K562 (cell line): ENCODE results near the gene CTSO. TPM values are rescaled to one million over a fixed set of nuclear protein-coding genes. Genes with fewer than 3 reads are reported as not detected.

Source experiments
- ATAC-seq: fragments of 200-7000 bp; cut with Tn5 transposase; 3 replicates; pipeline ENCODE4 v1.9.1; 2020; ENCODE audit warnings: moderate library complexity
- BruUV-seq: library from RNA; stranded (reverse); fragments of 400-500 nt; replicated peaks from 2 replicates; lab custom pipeline; 2021; lab: Mats Ljungman, UMichigan
- CTCF ChIA-PET: fragments of 300-600 bp; formaldehyde crosslinking; extraction: SDS; loops from one replicate; lab custom pipeline; 2021; ENCODE audit warnings: low intra/inter-chr PET ratio; lab: Yijun Ruan, JAX
- POLR2A ChIA-PET: fragments of 300-600, 350-650 bp; sonication (Branson Sonifier 250); formaldehyde crosslinking; extraction: SDS; loops from one replicate; lab custom pipeline; 2021; ENCODE audit warnings: antibody characterized with exemption, inconsistent platforms; lab: Yijun Ruan, JAX
- DNase-seq, 4 experiments: peaks; one replicate each; pipeline versions ENCODE4 v3.0.0 to v3.0.0-alpha.2; 2011 to 2018; ENCODE audit warnings: low spot score in 3 of 4, mixed read lengths in 3 of 4; ENCODE audit errors: extremely low read depth in 1 of 4
- FAIRE-seq: peaks from 2 replicates; lab custom pipeline; 2011; peaks lifted over from hg19 to GRCh38; lab: Jason Lieb, UNC
- H2AFZ ChIP-seq: 2 replicates; pipeline ENCODE4 v1.6.0; 2011; ENCODE audit warnings: low read depth, low read length, control low read depth, inconsistent platforms
- H3K27ac ChIP-seq: fragments of 200-600 bp; 3 replicates; pipeline ENCODE4 v1.8.0; 2011; ENCODE audit warnings: low read depth, mild to moderate bottlenecking, control low read depth, inconsistent platforms, low read length, moderate library complexity, mixed read lengths; ENCODE audit errors: extremely low read depth
- H3K27me3 ChIP-seq, 2 experiments: fragments of 300-600 bp in 1 of 2; 2 replicates in 1 of 2; 3 replicates in 1 of 2; pipeline versions ENCODE4 v1.6.0 to v1.8.0; 2011; ENCODE audit warnings: inconsistent platforms in 2 of 2, low read length in 2 of 2, mild to moderate bottlenecking in 1 of 2, mixed read lengths in 1 of 2, moderate library complexity in 1 of 2; ENCODE audit not compliant: control insufficient read depth in 2 of 2, insufficient read depth in 2 of 2
- H3K36me3 ChIP-seq: fragments of 300-600 bp; 3 replicates; pipeline ENCODE4 v1.8.0; 2011; ENCODE audit warnings: mild to moderate bottlenecking, low read length, inconsistent platforms; ENCODE audit not compliant: control insufficient read depth, insufficient read depth
- H3K4me1 ChIP-seq, 2 experiments: fragments of 200-600 bp in 1 of 2; replicated peaks in 1 of 2; 2 replicates in 1 of 2; 3 replicates in 1 of 2; pipeline versions ENCODE4 v1.5.1 to v1.8.0; 2011; ENCODE audit warnings: inconsistent platforms in 2 of 2, low read length in 2 of 2, mild to moderate bottlenecking in 1 of 2, mixed read lengths in 1 of 2, moderate library complexity in 1 of 2; ENCODE audit not compliant: control insufficient read depth in 2 of 2, insufficient read depth in 2 of 2
- H3K4me2 ChIP-seq: 2 replicates; pipeline ENCODE4 v1.6.1; 2011; ENCODE audit warnings: low read length, control low read depth, inconsistent platforms, mixed read lengths; ENCODE audit not compliant: insufficient read depth
- H3K4me3 ChIP-seq: fragments of 200-600 bp; sonication (generic), shearing (Covaris generic); 2 replicates; pipeline ENCODE4 v1.5.1; 2016; ENCODE audit warnings: control low read depth, inconsistent platforms
- H3K79me2 ChIP-seq: fragments of 200-600 bp; 3 replicates; pipeline ENCODE4 v1.8.0; 2011; ENCODE audit warnings: low read length, inconsistent platforms; ENCODE audit not compliant: control insufficient read depth, insufficient read depth
- H3K9ac ChIP-seq, 2 experiments: 2 replicates each; pipeline versions ENCODE4 v1.6.0 to v1.6.1; 2011; ENCODE audit warnings: low read depth in 2 of 2, low read length in 2 of 2, control low read depth in 1 of 2, inconsistent platforms in 1 of 2, mild to moderate bottlenecking in 1 of 2, mixed read lengths in 1 of 2; ENCODE audit not compliant: insufficient read depth in 1 of 2
- H3K9me1 ChIP-seq: one replicate; pipeline ENCODE4 v1.6.0; 2011; ENCODE audit warnings: inconsistent platforms, mild to moderate bottlenecking, low read length, moderate library complexity; ENCODE audit not compliant: control insufficient read depth, insufficient read depth
- H3K9me3 ChIP-seq: replicated peaks from 2 replicates; pipeline ENCODE4 v1.5.1; 2011; ENCODE audit warnings: low read depth, low read length, inconsistent platforms; ENCODE audit not compliant: control insufficient read depth, insufficient read depth
- H4K20me1 ChIP-seq: replicated peaks from 2 replicates; pipeline ENCODE4 v1.6.1; 2011; ENCODE audit warnings: low read length, inconsistent platforms, mixed read lengths; ENCODE audit not compliant: control insufficient read depth, insufficient read depth
- ARID2 ChIP-seq: fragments of 450-650 bp; IDR thresholded peaks from 2 replicates; pipeline ENCODE4 v1.6.1; 2017; ENCODE audit warnings: antibody characterized with exemption, mild to moderate bottlenecking
- MAFK ChIP-seq: IDR thresholded peaks from 2 replicates; pipeline ENCODE4 v1.6.1; 2011; ENCODE audit warnings: low read length, improper control_type of control experiment
- NONO ChIP-seq, 2 experiments: fragments of 200-400 bp in 1 of 2; fragments of 450-650 bp in 1 of 2; formaldehyde crosslinking in 1 of 2; IDR thresholded peaks; 2 replicates each; pipeline ENCODE4 v1.6.1; 2017; ENCODE audit warnings: low read depth in 2 of 2, mild to moderate bottlenecking in 2 of 2, moderate library complexity in 2 of 2, low read length in 1 of 2
- SP2 ChIP-seq: IDR thresholded peaks from 2 replicates; pipeline ENCODE4 v1.6.1; 2011; ENCODE audit warnings: mild to moderate bottlenecking, low read depth, low read length, moderate library complexity; ENCODE audit not compliant: poor library complexity, severe bottlenecking; ENCODE audit errors: extremely low read depth
- ZNF134 ChIP-seq: fragments of 250-450 bp; sonication (Bioruptor Pico); conservative IDR thresholded peaks from 2 replicates; pipeline ENCODE4 v1.4.0; 2020
- ZNF311 ChIP-seq: fragments of 250-450 bp; sonication (Bioruptor Pico); IDR thresholded peaks from 2 replicates; pipeline ENCODE4 v1.4.0; 2020; ENCODE audit warnings: mild to moderate bottlenecking, moderate library complexity
- ZNF551 ChIP-seq: fragments of 250-450 bp; sonication (Bioruptor Pico); IDR thresholded peaks from 2 replicates; pipeline ENCODE4 v1.5.0; 2021; ENCODE audit warnings: mild to moderate bottlenecking, moderate library complexity
- WGBS: fragments of 100-300 bp; shearing (Covaris generic); methylation state at CpG from one replicate; pipeline ENCODE4 v1.1.6; 2016; ENCODE audit warnings: low coverage, mixed read lengths; ENCODE audit not compliant: insufficient coverage; ENCODE audit errors: missing lambda C conversion rate; 5-methylcytosine and 5-hydroxymethylcytosine counted together
- in situ Hi-C: fragments of 300-500 bp; cut with MboI; formaldehyde crosslinking; loops from 4 replicates; pipeline ENCODE4 v1.15.0; 2018; ENCODE audit warnings: inconsistent platforms, mixed read lengths
- intact Hi-C: fragments of 100-400 bp; cut with micrococcal nuclease; formaldehyde crosslinking; loops from 2 replicates; pipeline ENCODE4 v1.14.2; 2022
- polyA plus RNA-seq, 8 experiments: library from polyadenylated mRNA; depleted of rRNA in 4 of 8; stranded (reverse) in 5 of 8; unstranded in 3 of 8; fragments of >200 nt; fragmentation: Nextera tagmentation in 2 of 8; fragmentation: Illumina TruSeq in 1 of 8; extraction: Ambion mirVana in 2 of 8; extraction: Trizol in 1 of 8; gene quantifications; 2 replicates each; pipeline versions ENCODE4 v1.2.1 to v1.2.3, GENCODE V29; 2011 to 2014; ENCODE audit warnings: inconsistent platforms in 1 of 8, missing spikeins in 1 of 8
- total RNA-seq, 7 experiments: library from RNA; depleted of rRNA in 6 of 7; stranded (reverse); fragments of >200 nt in 6 of 7; fragmentation: Illumina TruSeq in 2 of 7; extraction: Trizol in 2 of 7; gene quantifications; 2 replicates each; pipeline versions ENCODE4 v1.2.1 to v1.2.3, GENCODE V29; 2011 to 2021; ENCODE audit warnings: low replicate concordance in 1 of 7
- TF ChIP-seq, protein P1 (sequence below): fragments of 200-800 bp; sonication (Bioruptor generic); IDR thresholded peaks from 2 replicates; pipeline ENCODE4 v1.6.1; 2017; ENCODE audit warnings: missing genetic modification characterization, missing compliant biosample characterization

The CTSO gene
- total and polyA plus RNA-seq, 9 of the 15 experiments (the other 6 are each of a cell fraction or from before 2014, with no cell fraction given): 0.03 to 0.07 (median 0.04) TPM; not detected in 5

DNA sequence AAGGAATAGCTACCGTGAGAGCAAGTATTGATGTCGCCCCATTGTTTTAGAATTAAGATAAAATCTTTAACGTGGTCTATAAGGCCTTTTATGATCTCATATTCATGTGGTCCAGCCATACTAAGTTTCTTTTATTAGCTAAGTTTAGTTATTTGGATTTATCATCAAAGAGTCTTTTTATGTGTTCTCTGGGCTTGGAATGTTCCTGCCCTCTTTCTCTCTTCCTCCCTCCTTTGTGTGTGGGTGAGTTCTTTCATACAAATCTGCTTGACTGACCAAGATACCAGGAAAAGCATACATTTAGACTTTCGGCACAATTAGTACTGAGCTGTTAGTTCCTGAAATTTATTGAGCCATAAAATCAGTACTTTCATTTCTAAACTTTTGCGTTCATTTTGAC is 38.9 kb downstream of the CTSO start:
- TF ChIP-seq ARID2: no peak
- TF ChIP-seq ZNF311 (CRISPR knock-in tag): no peak
- TF ChIP-seq MAFK: no peak
- no peak for TF ChIP-seq SP2
- TF ChIP-seq NONO (IDR thresholded peaks at IDR 0.05; ENCODE audit: low read depth in 2 of 2, low read length in 1 of 2): no peak
- TF ChIP-seq, protein P1, sequence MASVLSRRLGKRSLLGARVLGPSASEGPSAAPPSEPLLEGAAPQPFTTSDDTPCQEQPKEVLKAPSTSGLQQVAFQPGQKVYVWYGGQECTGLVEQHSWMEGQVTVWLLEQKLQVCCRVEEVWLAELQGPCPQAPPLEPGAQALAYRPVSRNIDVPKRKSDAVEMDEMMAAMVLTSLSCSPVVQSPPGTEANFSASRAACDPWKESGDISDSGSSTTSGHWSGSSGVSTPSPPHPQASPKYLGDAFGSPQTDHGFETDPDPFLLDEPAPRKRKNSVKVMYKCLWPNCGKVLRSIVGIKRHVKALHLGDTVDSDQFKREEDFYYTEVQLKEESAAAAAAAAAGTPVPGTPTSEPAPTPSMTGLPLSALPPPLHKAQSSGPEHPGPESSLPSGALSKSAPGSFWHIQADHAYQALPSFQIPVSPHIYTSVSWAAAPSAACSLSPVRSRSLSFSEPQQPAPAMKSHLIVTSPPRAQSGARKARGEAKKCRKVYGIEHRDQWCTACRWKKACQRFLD (CRISPR knock-in tag): no peak
- TF ChIP-seq ZNF134 (CRISPR knock-in tag): no peak
- TF ChIP-seq ZNF551 (CRISPR knock-in tag): no peak
- Histone ChIP-seq H2AFZ (no peak overlapping the region), H3K4me2 (no peak overlapping the region), H3K4me3 (no peak overlapping the region), H3K27me3 (no peaks in the 10 kb centered on the region), H3K4me1 (no peaks in the 10 kb centered on the region), H3K36me3 (no peaks in the 10 kb centered on the region), H3K9me1 (no peaks in the 10 kb centered on the region), H3K9me3 (no peaks in the 10 kb centered on the region), H3K27ac (no peak overlapping the region), H3K9ac (no peak overlapping the region), H3K79me2 (no peaks in the 10 kb centered on the region), H4K20me1 (no peaks in the 10 kb centered on the region)
- FAIRE-seq (no peak), DNase-seq (no peak), ATAC-seq (no peak)
- intact Hi-C loops: no loop called here
- ChIA-PET POLR2A (no interaction called here), CTCF (no interaction called here)
- BruUV-seq: no TSS peak
- in situ Hi-C loops: no loop called here
- 2% methylated on average over 5 of the region's 5 CpGs for WGBS
